Activated CD4-positive, alpha-beta memory T cell treated with anti-CD3 and anti-CD28 coated beads for 36 hours (primary cell): ENCODE results near the gene DDX3X. TPM values are rescaled to one million over a fixed set of nuclear protein-coding genes. Genes with fewer than 3 reads are reported as not detected.
"Not testable (repeated sequence)": the region's sequence is repeated elsewhere in the genome, so short reads cannot be mapped to it uniquely, and the experiment has no call there.

Experiments used
- CTCF ChIA-PET: fragments of 350-600 bp; sonication (Branson Sonifier 250); formaldehyde crosslinking; loops from one replicate; lab custom pipeline; 2021; ENCODE audit warnings: antibody characterized with exemption, inconsistent platforms; lab: Charles Lee
- POLR2A ChIA-PET: fragments of 350-600 bp; sonication (Branson Sonifier 250); formaldehyde crosslinking; loops from one replicate; lab custom pipeline; 2021; ENCODE audit warnings: antibody characterized with exemption; lab: Charles Lee
- DNase-seq: peaks from one replicate; pipeline ENCODE4 v3.0.0-alpha.2; 2020
- H3K27ac Mint-ChIP-seq: one replicate; pipeline ENCODE4 v1.8.0; 2021; ENCODE audit warnings: mixed read lengths
- H3K27me3 Mint-ChIP-seq: one replicate; pipeline ENCODE4 v1.8.0; 2021; ENCODE audit warnings: mixed read lengths
- H3K36me3 Mint-ChIP-seq: one replicate; pipeline ENCODE4 v1.8.0; 2021; ENCODE audit warnings: mixed read lengths
- H3K4me1 Mint-ChIP-seq: one replicate; pipeline ENCODE4 v1.8.0; 2021; ENCODE audit warnings: low read depth, mixed read lengths
- H3K4me3 Mint-ChIP-seq: one replicate; pipeline ENCODE4 v1.8.0; 2021; ENCODE audit warnings: mild to moderate bottlenecking, mixed read lengths
- H3K9me3 Mint-ChIP-seq: one replicate; pipeline ENCODE4 v1.8.0; 2021; ENCODE audit warnings: mixed read lengths
- intact Hi-C: fragments of 100-400 bp; cut with micrococcal nuclease; formaldehyde crosslinking; loops from one replicate; pipeline ENCODE4 v1.15.1; 2023
- total RNA-seq, 2 experiments: library from RNA; stranded (reverse); gene quantifications; one replicate each; pipeline ENCODE4 v1.2.3, GENCODE V29; 2021

The DDX3X gene
- total RNA-seq, 2 experiments from 2014 or later: 216 to 218 TPM

DNA sequence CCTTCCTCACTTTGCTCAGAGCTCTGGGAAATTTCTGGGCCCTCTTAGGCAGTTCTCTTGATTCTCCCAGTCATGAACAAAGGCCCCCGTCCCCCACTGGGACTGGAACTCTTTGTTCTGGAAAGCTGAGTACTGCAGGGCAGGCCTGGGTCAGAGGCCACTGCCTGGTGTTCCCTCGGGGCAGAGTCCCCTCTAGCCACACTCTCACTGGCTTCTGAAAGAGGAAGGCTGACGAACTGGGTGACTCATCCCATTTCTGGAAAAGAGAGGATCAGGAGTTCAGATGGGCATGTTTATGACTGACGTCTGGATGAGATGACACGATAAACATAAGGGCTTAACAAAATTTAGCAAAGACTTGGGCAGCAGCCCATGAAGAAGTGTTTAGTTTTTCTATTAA, 47.7 kb downstream of the DDX3X start:
- peak overlapping the region; percentile 73 for H3K27ac Mint-ChIP-seq
- H3K27me3 Mint-ChIP-seq: no peaks in the 10 kb centered on the region
- H3K9me3 Mint-ChIP-seq: no peaks in the 10 kb centered on the region
- intact Hi-C loops: loop anchor here (2.0 kb wide), 1 partner anchor 31 kb away; no protein-coding TSS in a partner anchor
- H3K4me3 Mint-ChIP-seq: no peak overlapping the region
- ChIA-PET POLR2A (no interaction called here), CTCF (no interaction called here)
- DNase-seq: no peak
- peaks cover 39% of the 10 kb centered on the region for H3K4me1 Mint-ChIP-seq
- H3K36me3 Mint-ChIP-seq: no peaks in the 10 kb centered on the region

GRCh38 chrX:41382714-41383645, 49.0 kb downstream of the DDX3X start:
- H3K36me3 Mint-ChIP-seq: no peaks in the 10 kb centered on the region
- H3K27ac Mint-ChIP-seq: peak overlapping the region; percentile 98
- ChIA-PET CTCF (interaction anchor here (1.2 to 1.9 kb wide), 2 partner anchors 45 to 60 kb away, joined by 4 to 10 read pairs; no protein-coding TSS in a partner anchor), POLR2A (interaction anchor here (0.6 to 1.7 kb wide), 7 partner anchors 12 to 59 kb away, joined by 3 to 7 read pairs (median 3); no protein-coding TSS in a partner anchor)
- peak overlapping the region; percentile 71 for H3K4me3 Mint-ChIP-seq
- H3K27me3 Mint-ChIP-seq: no peaks in the 10 kb centered on the region
- no peaks in the 10 kb centered on the region for H3K9me3 Mint-ChIP-seq
- intact Hi-C loops: loop anchor here (1.0 to 2.0 kb wide), 4 partner anchors 32 to 118 kb away; no protein-coding TSS in a partner anchor
- H3K4me1 Mint-ChIP-seq: peaks cover 37% of the 10 kb centered on the region
- peak; percentile 56 for DNase-seq

DNA sequence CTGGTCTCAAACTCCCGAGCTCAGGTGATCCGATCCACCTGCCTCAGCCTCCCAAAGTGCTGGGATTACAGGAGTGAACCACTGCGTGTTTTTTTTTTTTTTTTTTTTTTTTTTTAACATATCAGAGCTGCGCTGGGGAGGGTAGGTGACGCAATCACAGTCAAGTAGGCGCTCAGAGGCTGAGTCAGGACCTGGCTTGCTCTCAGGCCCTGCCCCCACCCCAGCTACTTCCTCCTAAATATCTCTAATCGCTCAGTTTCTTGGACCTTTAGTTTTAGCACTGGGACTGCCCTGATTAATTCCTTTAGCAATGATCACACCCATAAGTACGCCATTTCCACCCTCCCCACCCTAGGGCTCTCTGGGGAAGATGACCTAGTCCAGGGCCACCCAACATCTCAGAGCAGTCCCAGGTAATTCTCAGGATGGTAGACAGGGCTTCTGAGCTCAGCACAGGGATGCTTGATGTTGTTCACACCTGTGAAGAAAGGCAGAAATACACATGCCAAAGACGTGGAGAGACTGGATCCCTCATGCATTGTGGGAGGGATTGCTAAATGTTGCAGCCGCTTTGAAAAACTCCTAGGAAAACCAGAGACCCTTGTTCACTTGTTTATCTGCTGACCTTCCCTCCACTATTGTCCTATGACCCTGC, 50.2 kb downstream of the DDX3X start:
- Mint-ChIP-seq H3K27ac (peak overlapping the region; percentile 98), H3K27me3 (no peaks in the 10 kb centered on the region), H3K9me3 (no peaks in the 10 kb centered on the region), H3K4me1 (peaks cover 36% of the 10 kb centered on the region), H3K4me3 (peak overlapping the region; percentile 49), H3K36me3 (no peaks in the 10 kb centered on the region)
- peak; percentile 81 for DNase-seq
- ChIA-PET CTCF (interaction anchor here (0.6 to 1.9 kb wide), 2 partner anchors 50 to 58 kb away, joined by 4 to 10 read pairs; partner anchors contain the start of gene DDX3X), POLR2A (interaction anchor here (0.6 to 1.7 kb wide), 5 partner anchors 29 to 65 kb away, joined by 3 to 7 read pairs (median 3); no protein-coding TSS in a partner anchor)
- intact Hi-C loops: no loop called here

GRCh38 chrX:41386222-41386990, 52.4 kb downstream of the DDX3X start:
- intact Hi-C loops: no loop called here
- H3K9me3 Mint-ChIP-seq: no peaks in the 10 kb centered on the region
- H3K27me3 Mint-ChIP-seq: no peaks in the 10 kb centered on the region
- ChIA-PET POLR2A (interaction anchor here (1.2 kb wide), 1 partner anchor 109 kb away, joined by 6 read pairs; no protein-coding TSS in a partner anchor), CTCF (interaction anchor here (1.1 kb wide), 1 partner anchor 49 kb away, joined by 3 read pairs; no protein-coding TSS in a partner anchor)
- peaks cover 36% of the 10 kb centered on the region for H3K4me1 Mint-ChIP-seq
- DNase-seq: peak; percentile 57
- H3K4me3 Mint-ChIP-seq: no peak overlapping the region
- H3K27ac Mint-ChIP-seq: peak overlapping the region; percentile 65
- H3K36me3 Mint-ChIP-seq: no peaks in the 10 kb centered on the region

GRCh38 chrX:41388543-41388942, 54.6 kb downstream of the DDX3X start:
- H3K27ac Mint-ChIP-seq: no peak overlapping the region
- H3K36me3 Mint-ChIP-seq: no peaks in the 10 kb centered on the region
- CTCF ChIA-PET: no interaction called here
- DNase-seq: no peak
- peaks cover 23% of the 10 kb centered on the region for H3K4me1 Mint-ChIP-seq
- no peaks in the 10 kb centered on the region for H3K27me3 Mint-ChIP-seq
- no peak overlapping the region for H3K4me3 Mint-ChIP-seq
- intact Hi-C loops: no loop called here
- no peaks in the 10 kb centered on the region for H3K9me3 Mint-ChIP-seq
- POLR2A ChIA-PET: no interaction called here

DNA sequence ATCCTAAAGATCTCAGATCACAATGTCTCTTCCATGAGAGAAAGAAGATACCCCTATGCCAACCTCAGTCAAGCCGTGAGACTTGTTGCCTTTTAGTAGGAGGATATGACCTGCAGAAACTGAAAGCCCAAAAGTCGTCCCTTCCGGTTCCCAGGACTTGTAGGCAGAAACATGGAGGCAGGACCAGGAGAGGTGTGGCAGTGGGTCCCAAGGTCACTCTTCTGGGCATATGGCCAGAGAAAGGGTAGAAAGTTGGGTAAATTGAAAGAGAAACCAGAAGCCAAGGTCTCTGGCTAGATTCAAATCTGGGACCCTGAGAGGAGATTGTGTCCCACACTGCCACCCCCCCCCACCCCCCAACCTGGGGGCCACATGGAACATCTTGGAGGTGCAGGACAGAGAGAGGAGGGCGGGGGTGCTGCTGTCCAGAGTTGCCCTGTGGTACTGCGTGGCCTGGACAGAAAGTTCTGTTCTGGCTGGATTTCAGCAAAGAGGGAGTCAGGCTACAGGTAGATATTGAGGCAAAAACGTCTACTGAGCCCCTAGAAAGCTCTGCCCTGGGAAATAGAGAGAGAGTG, 55.4 kb downstream of the DDX3X start:
- Mint-ChIP-seq H3K27ac (no peak overlapping the region), H3K36me3 (no peaks in the 10 kb centered on the region), H3K4me3 (no peak overlapping the region), H3K4me1 (peaks cover 18% of the 10 kb centered on the region), H3K9me3 (no peaks in the 10 kb centered on the region), H3K27me3 (no peaks in the 10 kb centered on the region)
- ChIA-PET CTCF (no interaction called here), POLR2A (no interaction called here)
- no peak for DNase-seq
- intact Hi-C loops: no loop called here

DNA sequence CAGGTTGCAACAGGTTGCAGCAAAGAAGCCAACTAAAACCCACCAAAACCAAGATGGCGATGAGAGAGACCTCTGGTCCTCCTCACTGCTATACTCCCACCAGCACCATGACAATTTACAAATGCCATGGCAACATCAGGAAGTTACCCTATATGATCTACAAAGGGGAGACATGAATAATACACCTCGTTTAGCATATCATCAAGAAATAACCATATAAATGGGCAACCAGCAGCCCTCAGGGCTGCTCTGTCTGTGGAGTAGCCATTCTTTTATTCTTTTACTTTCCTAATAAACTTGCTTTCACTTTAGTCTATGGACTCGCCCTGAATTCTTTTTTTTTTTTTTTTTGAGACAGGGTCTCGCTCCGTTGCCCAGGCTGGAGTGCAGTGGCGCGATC, 56.6 kb downstream of the DDX3X start:
- H3K27ac Mint-ChIP-seq, intact Hi-C loops, H3K27me3 Mint-ChIP-seq, H3K4me3 Mint-ChIP-seq, H3K36me3 Mint-ChIP-seq, CTCF ChIA-PET, H3K9me3 Mint-ChIP-seq, POLR2A ChIA-PET, DNase-seq: not testable (repeated sequence)
- H3K4me1 Mint-ChIP-seq: peaks cover 13% of the 10 kb centered on the region

DNA sequence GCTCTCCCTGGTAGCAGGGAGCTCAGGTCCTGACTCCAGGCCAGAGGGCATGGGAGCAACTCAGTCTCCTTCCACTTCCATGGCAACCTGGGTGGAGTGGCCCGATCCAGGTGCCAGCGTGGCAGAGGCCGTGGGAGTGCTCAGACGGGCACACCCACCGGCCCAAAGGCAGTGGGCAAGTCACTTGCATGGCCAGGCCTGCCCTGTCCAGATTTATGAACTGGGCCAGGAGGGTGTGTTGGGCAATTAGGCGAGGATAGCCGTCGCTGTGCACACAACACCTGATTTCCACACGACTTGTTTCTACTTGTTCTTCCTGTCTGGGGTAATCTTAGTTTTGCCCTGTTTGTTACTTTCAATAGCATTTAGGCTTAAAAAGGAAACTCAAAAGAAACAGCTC, 57.6 kb downstream of the DDX3X start:
- DNase-seq: no peak
- POLR2A ChIA-PET: no interaction called here
- H3K27ac Mint-ChIP-seq: no peak overlapping the region
- H3K4me1 Mint-ChIP-seq: peaks cover 6% of the 10 kb centered on the region
- H3K9me3 Mint-ChIP-seq: no peaks in the 10 kb centered on the region
- H3K36me3 Mint-ChIP-seq: no peaks in the 10 kb centered on the region
- intact Hi-C loops: no loop called here
- CTCF ChIA-PET: no interaction called here
- no peak overlapping the region for H3K4me3 Mint-ChIP-seq
- no peaks in the 10 kb centered on the region for H3K27me3 Mint-ChIP-seq

DNA sequence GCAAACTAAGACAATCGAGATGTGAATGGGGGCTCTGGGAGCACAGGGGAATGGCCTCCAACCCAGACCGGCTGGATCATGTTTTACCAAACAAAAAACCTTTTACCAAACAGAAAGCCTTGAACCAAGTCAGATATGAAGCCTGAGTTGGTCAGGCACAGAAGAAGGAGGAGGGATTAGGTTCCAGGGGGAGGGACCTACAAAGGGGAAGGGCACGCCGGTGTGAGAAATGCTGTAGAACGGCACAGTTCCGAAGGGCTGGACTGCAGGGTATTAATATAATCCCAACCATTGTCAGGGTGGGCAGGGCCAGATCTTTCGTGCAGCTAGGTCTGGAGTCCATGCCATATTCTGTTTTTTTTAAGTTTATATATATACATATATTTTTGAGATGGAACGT, 60.3 kb downstream of the DDX3X start:
- no peaks in the 10 kb centered on the region for H3K9me3 Mint-ChIP-seq
- H3K27ac Mint-ChIP-seq: no peak overlapping the region
- H3K4me3 Mint-ChIP-seq: no peak overlapping the region
- ChIA-PET CTCF (no interaction called here), POLR2A (no interaction called here)
- H3K4me1 Mint-ChIP-seq: no peaks in the 10 kb centered on the region
- no peaks in the 10 kb centered on the region for H3K36me3 Mint-ChIP-seq
- no peak for DNase-seq
- no peaks in the 10 kb centered on the region for H3K27me3 Mint-ChIP-seq
- intact Hi-C loops: no loop called here

DNA sequence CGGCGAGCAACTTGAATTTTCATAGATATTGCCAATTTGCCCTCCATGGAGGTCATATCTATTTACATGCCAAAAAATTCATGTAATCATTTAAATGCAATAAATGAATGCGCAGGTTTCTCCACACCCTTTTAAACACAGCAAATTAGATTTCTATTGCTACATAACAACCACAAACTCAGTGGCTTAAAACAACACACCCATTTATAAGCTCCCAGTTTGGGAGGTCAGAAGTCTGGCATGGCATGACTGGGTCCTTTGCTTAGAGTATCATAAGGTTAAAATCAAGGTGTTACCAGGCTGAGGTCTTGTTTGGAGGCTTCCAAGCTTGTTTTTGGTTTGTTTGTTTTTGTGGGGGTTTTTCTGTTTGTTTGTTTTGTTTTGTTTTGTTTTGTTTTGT, 63.3 kb downstream of the DDX3X start:
- Mint-ChIP-seq H3K27ac (no peak overlapping the region), H3K27me3 (no peaks in the 10 kb centered on the region), H3K4me1 (no peaks in the 10 kb centered on the region), H3K4me3 (no peak overlapping the region), H3K9me3 (no peaks in the 10 kb centered on the region), H3K36me3 (no peaks in the 10 kb centered on the region)
- no peak for DNase-seq
- intact Hi-C loops: no loop called here
- POLR2A ChIA-PET: no interaction called here
- CTCF ChIA-PET: no interaction called here

DNA sequence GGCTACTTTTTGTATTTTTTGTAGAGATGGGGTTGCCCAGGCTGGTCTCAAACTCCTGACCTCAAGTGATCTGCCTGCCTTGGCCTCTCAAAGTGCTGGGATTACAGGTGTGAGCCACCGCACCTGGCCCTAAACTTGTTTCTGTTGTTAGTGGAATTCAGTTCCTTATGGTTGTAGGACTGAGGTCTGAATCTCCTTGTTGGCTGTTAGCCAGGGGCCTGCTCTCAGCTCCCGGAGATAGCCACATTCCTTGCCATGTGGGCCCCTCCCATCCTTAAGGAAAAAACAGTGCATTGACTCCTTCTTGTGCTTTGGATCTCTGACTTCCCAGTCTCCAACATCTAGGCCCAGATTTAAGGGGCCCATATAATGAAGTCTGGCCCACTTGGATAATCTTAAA, 63.8 kb downstream of the DDX3X start:
- Mint-ChIP-seq H3K9me3 (no peaks in the 10 kb centered on the region), H3K4me1 (no peaks in the 10 kb centered on the region), H3K4me3 (no peak overlapping the region), H3K36me3 (no peaks in the 10 kb centered on the region), H3K27ac (no peak overlapping the region), H3K27me3 (no peaks in the 10 kb centered on the region)
- ChIA-PET POLR2A (no interaction called here), CTCF (no interaction called here)
- DNase-seq: no peak
- intact Hi-C loops: no loop called here
